Measurements from ENCODE around the gene OPN5.

The OPN5 gene

GRCh38 chr6:47865206-47865605 lies 83.4 kb downstream of the OPN5 start:
- no peak for DNase-seq

- no peak for DNase-seq
Observed at GRCh38 chr6:47875593-47875992, 93.8 kb downstream of the OPN5 start.

All from NCI-H2029 treated with DMSO at 0.1 percent for 48 hours (cell line).